Glomerular visceral epithelial cell (primary cell): Measurements from ENCODE around the gene NLRP1.

Experiments
- DNase-seq: peaks from one replicate; pipeline ENCODE4 v3.0.0-alpha.2; 2016; ENCODE audit errors: extremely low spot score

The NLRP1 gene

GRCh38 chr17:5557485-5557884 is 26.8 kb downstream of the NLRP1 start:
- peak; percentile 60 for DNase-seq

GRCh38 chr17:5555254-5555653 is 29.1 kb downstream of the NLRP1 start:
- DNase-seq: peak; percentile 64

GRCh38 chr17:5553479-5553878 is 30.8 kb downstream of the NLRP1 start:
- no peak for DNase-seq

- DNase-seq: no peak
These were observed 31.5 kb downstream of the NLRP1 start for GRCh38 chr17:5552841-5553240.

- DNase-seq: peak; percentile 13
These were observed 39.0 kb downstream of the NLRP1 start for GRCh38 chr17:5545051-5545987.

- no peak for DNase-seq
These were observed 40.2 kb downstream of the NLRP1 start for GRCh38 chr17:5544115-5544514.

- DNase-seq: no peak
These were observed 42.6 kb downstream of the NLRP1 start for GRCh38 chr17:5541610-5542202.

- no peak for DNase-seq
These were observed 44.0 kb downstream of the NLRP1 start for GRCh38 chr17:5540321-5540720.

GRCh38 chr17:5539286-5539685 is 45.0 kb downstream of the NLRP1 start:
- no peak for DNase-seq

GRCh38 chr17:5536866-5537650 is 47.3 kb downstream of the NLRP1 start:
- DNase-seq: peak; percentile 78

- DNase-seq: no peak
These were observed 48.9 kb downstream of the NLRP1 start for GRCh38 chr17:5535436-5535835.

GRCh38 chr17:5533486-5534315 is 50.6 kb downstream of the NLRP1 start:
- peak; percentile 59 for DNase-seq

GRCh38 chr17:5532581-5532980 is 51.7 kb downstream of the NLRP1 start:
- no peak for DNase-seq

GRCh38 chr17:5531085-5531418 is 53.3 kb downstream of the NLRP1 start:
- DNase-seq: no peak

- no peak for DNase-seq
These were observed 53.8 kb downstream of the NLRP1 start for GRCh38 chr17:5530265-5531084.

GRCh38 chr17:5527601-5528250 is 56.6 kb downstream of the NLRP1 start:
- DNase-seq: no peak

- DNase-seq: peak; percentile 98
These were observed 57.3 kb downstream of the NLRP1 start for GRCh38 chr17:5526821-5527598.

- DNase-seq: no peak
These were observed 61.1 kb downstream of the NLRP1 start for GRCh38 chr17:5523249-5523648.

GRCh38 chr17:5522476-5522875 is 61.8 kb downstream of the NLRP1 start:
- DNase-seq: no peak
